IMR-90 (cell line): ENCODE results near the gene DBP. TPM values are rescaled to one million over a fixed set of nuclear protein-coding genes. Genes with fewer than 3 reads are reported as not detected.

Experiments
- ATAC-seq: fragments of 200-7000 bp; cut with Tn5 transposase; 2 replicates; pipeline ENCODE4 v1.9.1; 2020; ENCODE audit warnings: low read depth, mild to moderate bottlenecking, moderate library complexity
- BruUV-seq: library from RNA; stranded (reverse); fragments of 400-500 nt; replicated peaks from 2 replicates; lab custom pipeline; 2021; lab: Mats Ljungman, UMichigan
- CTCF ChIA-PET: fragments of 300-600 bp; formaldehyde crosslinking; extraction: SDS; loops from one replicate; lab custom pipeline; 2021; ENCODE audit warnings: antibody characterized with exemption; lab: Yijun Ruan, JAX
- POLR2A ChIA-PET: fragments of 300-600 bp; sonication (Branson Sonifier 250); formaldehyde crosslinking; loops from one replicate; lab custom pipeline; 2022; ENCODE audit warnings: antibody characterized with exemption; ENCODE audit not compliant: unreplicated experiment; lab: Charles Lee
- DNase-seq: peaks from one replicate; pipeline ENCODE4 v3.0.0; 2013
- H2AFZ ChIP-seq: replicated peaks from 2 replicates; pipeline ENCODE3; 2013; ENCODE audit warnings: low read length, mild to moderate bottlenecking; ENCODE audit not compliant: poor library complexity
- H2AK5ac ChIP-seq: 2 replicates; pipeline ENCODE4 v1.6.1; 2013; ENCODE audit warnings: low read depth, low read length, inconsistent platforms
- H2AK9ac ChIP-seq: replicated peaks from 2 replicates; pipeline ENCODE3; 2013; ENCODE audit warnings: mild to moderate bottlenecking, low read depth, low read length, moderate library complexity; ENCODE audit not compliant: poor library complexity
- H2BK120ac ChIP-seq: 2 replicates; pipeline ENCODE4 v1.6.1; 2013; ENCODE audit warnings: low read depth, low read length, inconsistent platforms
- H2BK15ac ChIP-seq: 3 replicates; pipeline ENCODE4 v1.6.1; 2013; ENCODE audit warnings: low read depth, low read length, inconsistent platforms
- H2BK20ac ChIP-seq: 2 replicates; pipeline ENCODE4 v1.6.1; 2013; ENCODE audit warnings: low read depth, mild to moderate bottlenecking, inconsistent platforms, low read length, moderate library complexity
- H2BK5ac ChIP-seq: 2 replicates; pipeline ENCODE4 v1.6.1; 2013; ENCODE audit warnings: mild to moderate bottlenecking, low read depth, low read length, inconsistent platforms; ENCODE audit not compliant: poor library complexity, severe bottlenecking
- H3K14ac ChIP-seq: replicated peaks from 2 replicates; pipeline ENCODE4 v1.6.1; 2013; ENCODE audit warnings: low read depth, low read length, inconsistent platforms
- H3K18ac ChIP-seq: 2 replicates; pipeline ENCODE4 v1.6.1; 2013; ENCODE audit warnings: low read depth, low read length, control low read depth
- H3K23ac ChIP-seq: 2 replicates; pipeline ENCODE4 v1.6.1; 2013; ENCODE audit warnings: low read depth, low read length, inconsistent platforms
- H3K27ac ChIP-seq: 2 replicates; pipeline ENCODE4 v1.5.1; 2013; ENCODE audit warnings: mild to moderate bottlenecking, control low read depth, low read length; ENCODE audit not compliant: insufficient read depth
- H3K27me3 ChIP-seq: 2 replicates; pipeline ENCODE4 v1.6.1; 2013; ENCODE audit warnings: low read length; ENCODE audit not compliant: control insufficient read depth, insufficient read depth
- H3K36me3 ChIP-seq: 2 replicates; pipeline ENCODE4 v1.6.1; 2013; ENCODE audit warnings: low read length, mixed read lengths; ENCODE audit not compliant: control insufficient read depth, insufficient read depth
- H3K4ac ChIP-seq: 2 replicates; pipeline ENCODE4 v1.6.1; 2013; ENCODE audit warnings: low read depth, low read length, inconsistent platforms
- H3K4me1 ChIP-seq: 2 replicates; pipeline ENCODE4 v1.6.1; 2013; ENCODE audit warnings: low read length, mixed read lengths; ENCODE audit not compliant: control insufficient read depth, insufficient read depth
- H3K4me2 ChIP-seq: 2 replicates; pipeline ENCODE4 v1.6.1; 2013; ENCODE audit warnings: low read depth, mild to moderate bottlenecking, control low read depth, low read length, moderate library complexity
- H3K4me3 ChIP-seq: 2 replicates; pipeline ENCODE4 v1.5.1; 2013; ENCODE audit warnings: low read depth, mild to moderate bottlenecking, control low read depth, low read length, moderate library complexity; ENCODE audit not compliant: insufficient read depth
- H3K56ac ChIP-seq: 2 replicates; pipeline ENCODE4 v1.6.1; 2013; ENCODE audit warnings: low read length, inconsistent platforms; ENCODE audit not compliant: insufficient read depth; ENCODE audit errors: extremely low read depth
- H3K79me1 ChIP-seq, 2 experiments: 2 replicates each; pipeline ENCODE4 v1.6.1; 2013; ENCODE audit warnings: low read length in 2 of 2, inconsistent platforms in 1 of 2, low read depth in 1 of 2
- H3K9ac ChIP-seq: 2 replicates; pipeline ENCODE4 v1.6.1; 2013; ENCODE audit warnings: low read depth, low read length, control low read depth
- H3K9me1 ChIP-seq: 2 replicates; pipeline ENCODE4 v1.6.1; 2013; ENCODE audit warnings: low read length, inconsistent platforms; ENCODE audit not compliant: insufficient read depth
- H3K9me3 ChIP-seq: 2 replicates; pipeline ENCODE4 v1.6.1; 2013; ENCODE audit warnings: low read length; ENCODE audit not compliant: control insufficient read depth, insufficient read depth
- H4K20me1 ChIP-seq: 2 replicates; pipeline ENCODE4 v1.6.1; 2013; ENCODE audit warnings: low read length, inconsistent platforms; ENCODE audit not compliant: insufficient read depth
- H4K5ac ChIP-seq: 2 replicates; pipeline ENCODE4 v1.6.1; 2013; ENCODE audit warnings: mild to moderate bottlenecking, low read depth, low read length, control low read depth
- H4K8ac ChIP-seq, 2 experiments: 2 replicates each; pipeline ENCODE4 v1.6.1; 2013; ENCODE audit warnings: low read depth in 2 of 2, low read length in 2 of 2, control low read depth in 1 of 2, inconsistent platforms in 1 of 2
- H4K91ac ChIP-seq: 2 replicates; pipeline ENCODE4 v1.6.1; 2013; ENCODE audit warnings: low read depth, low read length, inconsistent platforms; ENCODE audit not compliant: insufficient read depth
- ELK1 ChIP-seq: fragments of 150-350 bp; IDR thresholded peaks from 2 replicates; pipeline ENCODE4 v1.6.1; 2016; ENCODE audit warnings: low read depth, mild to moderate bottlenecking, low read length, moderate library complexity, borderline replicate concordance
- FOS ChIP-seq: fragments of 150-350 bp; IDR thresholded peaks from 2 replicates; pipeline ENCODE4 v1.6.1; 2016; ENCODE audit warnings: low read depth, low read length
- MAZ ChIP-seq: IDR thresholded peaks from 2 replicates; pipeline ENCODE4 v1.6.1; 2012; ENCODE audit warnings: low read depth, mild to moderate bottlenecking, low read length, improper control_type of control experiment, moderate library complexity, borderline replicate concordance
- MXI1 ChIP-seq: IDR thresholded peaks from 2 replicates; pipeline ENCODE4 v1.6.1; 2012; ENCODE audit warnings: low read depth, mild to moderate bottlenecking, low read length, moderate library complexity, borderline replicate concordance
- NFE2L2 ChIP-seq: fragments of 150-350 bp; IDR thresholded peaks from 2 replicates; pipeline ENCODE4 v1.6.1; 2016; ENCODE audit warnings: low read depth, mild to moderate bottlenecking, low read length
- POLR2A ChIP-seq: IDR thresholded peaks from 2 replicates; pipeline ENCODE4 v1.6.1; 2012; ENCODE audit warnings: mild to moderate bottlenecking, low read depth, low read length
- RAD21 ChIP-seq: IDR thresholded peaks from 2 replicates; pipeline ENCODE4 v1.6.1; 2012; ENCODE audit warnings: low read length, improper control_type of control experiment
- RCOR1 ChIP-seq: IDR thresholded peaks from 2 replicates; pipeline ENCODE4 v1.6.1; 2012; ENCODE audit warnings: mild to moderate bottlenecking, low read length, improper control_type of control experiment; ENCODE audit not compliant: insufficient replicate concordance
- RFX5 ChIP-seq: IDR thresholded peaks from 2 replicates; pipeline ENCODE4 v1.8.0; 2012; ENCODE audit warnings: low read depth, mild to moderate bottlenecking, low read length, moderate library complexity
- WGBS, 2 experiments: methylation state at CpG; one replicate each; pipeline versions ENCODE4 v1.1.5 to v1.1.7; 2013; ENCODE audit warnings: missing lambda C conversion rate in 2 of 2; ENCODE audit not compliant: insufficient read length in 1 of 2; ENCODE audit errors: extremely low coverage in 2 of 2; 5-methylcytosine and 5-hydroxymethylcytosine counted together
- dilution Hi-C: fragments of 300-500 bp; cut with HindIII; formaldehyde crosslinking; loops from one replicate; pipeline ENCODE4 v1.14.3; 2018; ENCODE audit warnings: low sequenced_read_pairs; ENCODE audit not compliant: unreplicated experiment
- in situ Hi-C: fragments of 300-500 bp; cut with MboI; formaldehyde crosslinking; loops from 3 replicates; pipeline ENCODE4 v1.14.3; 2019; ENCODE audit warnings: low sequenced_read_pairs, inconsistent platforms, mixed read lengths
- intact Hi-C: fragments of 100-400 bp; cut with micrococcal nuclease; formaldehyde crosslinking; loops from 2 replicates; pipeline ENCODE4 v1.10.0; 2022
- polyA plus RNA-seq, 3 experiments: library from polyadenylated mRNA; depleted of rRNA; stranded (reverse); fragments of >200 nt; gene quantifications; 2 replicates each; pipeline ENCODE4 v1.2.3, GENCODE V29; 2012; ENCODE audit warnings: low replicate concordance in 1 of 3
- total RNA-seq: library from RNA; depleted of rRNA; stranded (reverse); fragments of >200 nt; gene quantifications from 2 replicates; pipeline ENCODE4 v1.2.3, GENCODE V29; 2012

Gene DBP
- total and polyA plus RNA-seq, 2 of the 4 experiments (the other 2 are of a cell fraction): 3.0 to 3.6 TPM

- TF ChIP-seq POLR2A (no peak), RFX5 (no peak), ELK1 (no peak), FOS (no peak), RCOR1 (no peak), MAZ (no peak), MXI1 (no peak), RAD21 (no peak), NFE2L2 (no peak)
- Histone ChIP-seq H3K4me2 (no peak overlapping the region), H3K9me1 (no peaks in the 10 kb centered on the region), H3K79me1 (no peaks in the 10 kb centered on the region), H4K8ac (no peak overlapping the region), H4K5ac (no peak overlapping the region), H4K91ac (no peak overlapping the region), H3K14ac (no peak overlapping the region), H4K20me1 (no peaks in the 10 kb centered on the region), H3K9me3 (no peaks in the 10 kb centered on the region), H2BK5ac (no peak overlapping the region), H3K56ac (no peak overlapping the region), H2BK20ac (no peak overlapping the region), H3K18ac (no peak overlapping the region), H3K36me3 (no peaks in the 10 kb centered on the region), H3K27ac (no peak overlapping the region), H3K9ac (no peak overlapping the region), H3K4me3 (no peak overlapping the region), H2BK15ac (no peak overlapping the region), H3K27me3 (peaks cover 7% of the 10 kb centered on the region), H2BK120ac (no peak overlapping the region), H3K4ac (no peak overlapping the region), H2AK5ac (no peak overlapping the region), H2AFZ (no peak overlapping the region), H2AK9ac (no peak overlapping the region), H3K4me1 (no peaks in the 10 kb centered on the region), H3K23ac (no peak overlapping the region)
- ChIA-PET POLR2A (no interaction called here), CTCF (no interaction called here)
- in situ Hi-C loops (no loop called here), dilution Hi-C loops (no loop called here), intact Hi-C loops (no loop called here)
- ATAC-seq: no peak
- WGBS, 2 experiments: 93% methylated on average over 9 of the region's 26 CpGs; no CpG with 5 or more reads in 1 of the 2 experiments
- no peak for DNase-seq
- no TSS peak for BruUV-seq
Measured at GRCh38 chr19:48669903-48670668, 32.9 kb upstream of the DBP start.
